ENCODE measurements around the gene SLC5A5. TPM values are rescaled to one million over a fixed set of nuclear protein-coding genes. Genes with fewer than 3 reads are reported as not detected.
A peak's percentile ranks its signal among the peaks of the same experiment; 100 is the strongest.

The SLC5A5 gene
- total RNA-seq, 1 donor from 2014 or later: not detected

GRCh38 chr19:17831419-17831888 is 40.3 kb upstream of the SLC5A5 start:
- H3K36me3 Mint-ChIP-seq (ENCODE audit: insufficient read depth): no peaks in the 10 kb centered on the region
- H3K27me3 Mint-ChIP-seq: peaks cover 43% of the 10 kb centered on the region
- DNase-seq (ENCODE audit: low spot score, unreplicated experiment): no peak
- TF ChIP-seq, protein P1, sequence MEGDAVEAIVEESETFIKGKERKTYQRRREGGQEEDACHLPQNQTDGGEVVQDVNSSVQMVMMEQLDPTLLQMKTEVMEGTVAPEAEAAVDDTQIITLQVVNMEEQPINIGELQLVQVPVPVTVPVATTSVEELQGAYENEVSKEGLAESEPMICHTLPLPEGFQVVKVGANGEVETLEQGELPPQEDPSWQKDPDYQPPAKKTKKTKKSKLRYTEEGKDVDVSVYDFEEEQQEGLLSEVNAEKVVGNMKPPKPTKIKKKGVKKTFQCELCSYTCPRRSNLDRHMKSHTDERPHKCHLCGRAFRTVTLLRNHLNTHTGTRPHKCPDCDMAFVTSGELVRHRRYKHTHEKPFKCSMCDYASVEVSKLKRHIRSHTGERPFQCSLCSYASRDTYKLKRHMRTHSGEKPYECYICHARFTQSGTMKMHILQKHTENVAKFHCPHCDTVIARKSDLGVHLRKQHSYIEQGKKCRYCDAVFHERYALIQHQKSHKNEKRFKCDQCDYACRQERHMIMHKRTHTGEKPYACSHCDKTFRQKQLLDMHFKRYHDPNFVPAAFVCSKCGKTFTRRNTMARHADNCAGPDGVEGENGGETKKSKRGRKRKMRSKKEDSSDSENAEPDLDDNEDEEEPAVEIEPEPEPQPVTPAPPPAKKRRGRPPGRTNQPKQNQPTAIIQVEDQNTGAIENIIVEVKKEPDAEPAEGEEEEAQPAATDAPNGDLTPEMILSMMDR (IDR thresholded peaks at IDR 0.05; ENCODE audit: unreplicated experiment): no peak
- H3K9me3 Mint-ChIP-seq (ENCODE audit: low read depth): no peaks in the 10 kb centered on the region
- peak overlapping the region; percentile 46 for H3K4me3 Mint-ChIP-seq (ENCODE audit: low read depth)
- no peak overlapping the region for H3K27ac Mint-ChIP-seq
- H3K4me1 Mint-ChIP-seq (ENCODE audit: low read depth): peaks cover 2% of the 10 kb centered on the region

- Mint-ChIP-seq H3K4me3 (ENCODE audit: low read depth) (no peak overlapping the region), H3K9me3 (ENCODE audit: low read depth) (no peaks in the 10 kb centered on the region), H3K27me3 (peaks cover 47% of the 10 kb centered on the region), H3K36me3 (ENCODE audit: insufficient read depth) (no peaks in the 10 kb centered on the region), H3K4me1 (ENCODE audit: low read depth) (peaks cover 2% of the 10 kb centered on the region), H3K27ac (no peak overlapping the region)
- no peak for DNase-seq (ENCODE audit: low spot score, unreplicated experiment)
- TF ChIP-seq, protein P1 (IDR thresholded peaks at IDR 0.05; ENCODE audit: unreplicated experiment): no peak
Observed at GRCh38 chr19:17832443-17833208, 39.1 kb upstream of the SLC5A5 start.

DNA sequence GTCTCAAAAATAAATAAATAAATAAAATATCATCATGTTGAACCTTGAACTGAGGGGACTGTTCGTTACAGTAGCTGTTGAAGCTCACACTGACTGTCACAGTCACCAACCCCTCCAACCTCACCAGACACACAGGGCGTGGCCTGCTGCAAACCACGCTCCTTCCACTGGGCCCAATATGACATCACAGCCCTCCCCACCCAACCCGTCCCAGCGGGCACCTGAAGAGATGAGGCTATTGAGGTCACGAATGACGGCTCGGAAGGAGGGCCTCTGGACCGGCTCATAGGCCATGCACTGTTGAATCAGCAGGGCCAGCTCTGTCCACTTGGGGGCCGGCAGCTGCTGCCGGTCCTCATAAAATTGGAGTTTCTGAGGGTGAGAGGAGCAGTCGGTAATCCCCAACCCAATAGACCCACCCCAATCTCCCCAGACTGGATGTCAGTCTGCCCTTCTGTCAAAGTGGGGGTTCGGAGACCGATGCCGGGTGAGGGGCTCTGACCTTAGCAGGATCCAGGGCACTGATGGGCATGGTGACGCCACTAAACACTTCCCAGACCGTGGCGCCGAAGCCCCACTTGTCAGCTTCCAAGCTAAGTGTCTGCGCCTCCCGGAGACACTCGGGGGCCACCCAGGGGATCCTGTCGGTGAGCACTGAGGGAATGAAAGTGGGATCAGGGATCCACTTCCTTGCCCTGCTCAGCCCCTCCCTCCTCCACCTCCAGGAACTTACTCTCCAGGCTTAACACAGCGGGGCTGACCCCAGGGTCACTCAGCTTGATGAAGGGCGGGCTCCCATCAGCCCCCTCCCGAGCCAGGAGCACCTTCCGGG is 37.2 kb upstream of the SLC5A5 start:
- H3K4me1 Mint-ChIP-seq (ENCODE audit: low read depth): peaks cover 2% of the 10 kb centered on the region
- no peak overlapping the region for H3K27ac Mint-ChIP-seq
- no peaks in the 10 kb centered on the region for H3K36me3 Mint-ChIP-seq (ENCODE audit: insufficient read depth)
- TF ChIP-seq, protein P1 (IDR thresholded peaks at IDR 0.05; ENCODE audit: unreplicated experiment): peak; percentile 38
- H3K9me3 Mint-ChIP-seq (ENCODE audit: low read depth): no peaks in the 10 kb centered on the region
- no peak overlapping the region for H3K4me3 Mint-ChIP-seq (ENCODE audit: low read depth)
- no peak for DNase-seq (ENCODE audit: low spot score, unreplicated experiment)
- peaks cover 54% of the 10 kb centered on the region for H3K27me3 Mint-ChIP-seq

DNA sequence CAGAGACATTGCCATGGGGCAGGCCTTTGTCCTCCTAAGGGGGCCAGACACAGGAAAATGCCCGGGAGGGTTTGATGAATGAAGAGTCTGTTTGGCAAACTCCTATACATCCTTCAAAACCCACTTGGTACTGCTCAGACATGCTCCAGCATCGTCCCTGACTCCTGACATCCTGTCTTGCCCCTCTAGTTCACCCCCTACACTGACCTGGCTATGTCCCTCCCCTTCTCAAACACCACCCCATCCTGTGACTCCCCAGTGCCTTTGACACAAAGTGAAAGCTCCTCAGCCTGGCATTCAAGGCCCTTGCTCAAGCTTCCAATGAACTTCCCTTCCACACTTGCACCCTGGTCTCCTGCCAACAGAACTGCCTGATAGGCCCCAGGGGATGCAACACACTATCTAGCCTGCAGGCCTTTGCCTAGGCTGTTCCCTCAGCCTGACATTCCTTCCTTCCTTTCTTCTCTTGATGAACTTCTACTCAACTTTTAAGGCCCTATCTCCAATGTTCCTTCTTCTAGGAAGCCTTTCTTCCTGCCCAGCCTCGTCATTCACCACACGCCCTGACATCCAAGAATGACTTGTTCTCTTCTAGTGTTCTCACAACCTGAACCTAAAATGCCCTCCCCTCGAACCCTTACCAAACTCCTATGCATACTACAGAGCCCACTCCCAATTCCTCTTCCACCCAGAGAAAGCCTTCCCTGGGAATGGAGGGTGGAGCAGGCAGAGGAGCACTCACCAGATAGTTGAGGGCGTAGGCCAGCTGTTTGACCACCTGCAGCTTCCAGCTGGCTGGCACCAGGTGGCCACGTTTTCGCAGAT is 36.4 kb upstream of the SLC5A5 start:
- no peaks in the 10 kb centered on the region for H3K9me3 Mint-ChIP-seq (ENCODE audit: low read depth)
- DNase-seq (ENCODE audit: low spot score, unreplicated experiment): no peak
- H3K4me3 Mint-ChIP-seq (ENCODE audit: low read depth): no peak overlapping the region
- peaks cover 55% of the 10 kb centered on the region for H3K27me3 Mint-ChIP-seq
- no peaks in the 10 kb centered on the region for H3K36me3 Mint-ChIP-seq (ENCODE audit: insufficient read depth)
- H3K4me1 Mint-ChIP-seq (ENCODE audit: low read depth): no peaks in the 10 kb centered on the region
- TF ChIP-seq, protein P1 (IDR thresholded peaks at IDR 0.05; ENCODE audit: unreplicated experiment): no peak
- H3K27ac Mint-ChIP-seq: no peak overlapping the region

- Mint-ChIP-seq H3K27ac (peak overlapping the region; percentile 15), H3K9me3 (ENCODE audit: low read depth) (no peaks in the 10 kb centered on the region), H3K4me3 (ENCODE audit: low read depth) (no peak overlapping the region), H3K36me3 (ENCODE audit: insufficient read depth) (no peaks in the 10 kb centered on the region), H3K27me3 (peaks cover 59% of the 10 kb centered on the region), H3K4me1 (ENCODE audit: low read depth) (peaks cover 1% of the 10 kb centered on the region)
- no peak for DNase-seq (ENCODE audit: low spot score, unreplicated experiment)
- TF ChIP-seq, protein P1 (IDR thresholded peaks at IDR 0.05; ENCODE audit: unreplicated experiment): no peak
Observed at GRCh38 chr19:17836530-17836929, 35.2 kb upstream of the SLC5A5 start.

Data from progenitor cell of endocrine pancreas (in vitro differentiated cells).